Activated T-cell treated with anti-CD3 and anti-CD28 coated beads, Interleukin-2, amount 50 U/mL, for 24 hours (primary cell): Measurements from ENCODE around the gene SUCLG2.
"Not testable (repeated sequence)": the region's sequence is repeated elsewhere in the genome, so short reads cannot be mapped to it uniquely, and the experiment has no call there.

Experiments used
- DNase-seq: peaks from one replicate; pipeline ENCODE4 v3.0.0-alpha.2; 2020
- H3K27ac Mint-ChIP-seq: 2 replicates; pipeline ENCODE4 v1.8.0; 2020; ENCODE audit warnings: mild to moderate bottlenecking, mixed read lengths
- H3K27me3 Mint-ChIP-seq: 2 replicates; pipeline ENCODE4 v1.8.0; 2020; ENCODE audit warnings: mixed read lengths
- H3K36me3 Mint-ChIP-seq: 2 replicates; pipeline ENCODE4 v1.8.0; 2020; ENCODE audit warnings: low read depth, mixed read lengths
- H3K4me1 Mint-ChIP-seq: 2 replicates; pipeline ENCODE4 v1.8.0; 2020; ENCODE audit warnings: low read depth, mixed read lengths
- H3K4me3 Mint-ChIP-seq: 2 replicates; pipeline ENCODE4 v1.8.0; 2020; ENCODE audit warnings: mild to moderate bottlenecking, moderate library complexity, mixed read lengths
- H3K9me3 Mint-ChIP-seq: 2 replicates; pipeline ENCODE4 v1.8.0; 2020; ENCODE audit warnings: mixed read lengths

The SUCLG2 gene

GRCh38 chr3:67540198-67540894 is 114.1 kb downstream of the SUCLG2 start:
- H3K4me1 Mint-ChIP-seq, result peaks cover 24% of the 10 kb centered on the region
- H3K36me3 Mint-ChIP-seq, result peaks cover 65% of the 10 kb centered on the region
- H3K9me3 Mint-ChIP-seq, result peaks cover 17% of the 10 kb centered on the region
- H3K27ac Mint-ChIP-seq, result no peak overlapping the region
- H3K4me3 Mint-ChIP-seq, result no peak overlapping the region
- no peak for DNase-seq
- no peaks in the 10 kb centered on the region for H3K27me3 Mint-ChIP-seq

- Mint-ChIP-seq H3K9me3 (peaks cover 12% of the 10 kb centered on the region), H3K36me3 (peaks cover 49% of the 10 kb centered on the region), H3K4me1 (peaks cover 32% of the 10 kb centered on the region)
- not testable (repeated sequence) for H3K27me3 Mint-ChIP-seq, H3K4me3 Mint-ChIP-seq, DNase-seq, H3K27ac Mint-ChIP-seq
Measured at GRCh38 chr3:67537203-67537602, 117.2 kb downstream of the SUCLG2 start.

GRCh38 chr3:67535006-67535405 is 119.4 kb downstream of the SUCLG2 start:
- no peak overlapping the region for H3K27ac Mint-ChIP-seq
- H3K4me1 Mint-ChIP-seq, result peaks cover 40% of the 10 kb centered on the region
- peaks cover 12% of the 10 kb centered on the region for H3K9me3 Mint-ChIP-seq
- no peak for DNase-seq
- H3K27me3 Mint-ChIP-seq, result no peaks in the 10 kb centered on the region
- no peak overlapping the region for H3K4me3 Mint-ChIP-seq
- peaks cover 39% of the 10 kb centered on the region for H3K36me3 Mint-ChIP-seq

GRCh38 chr3:67534594-67534993 is 119.8 kb downstream of the SUCLG2 start:
- Mint-ChIP-seq H3K4me3 (no peak overlapping the region), H3K36me3 (peaks cover 38% of the 10 kb centered on the region), H3K27ac (no peak overlapping the region), H3K4me1 (peaks cover 42% of the 10 kb centered on the region), H3K9me3 (peaks cover 12% of the 10 kb centered on the region), H3K27me3 (no peaks in the 10 kb centered on the region)
- no peak for DNase-seq

GRCh38 chr3:67531181-67532101 is 123.0 kb downstream of the SUCLG2 start:
- H3K27ac Mint-ChIP-seq, result no peak overlapping the region
- peaks cover 48% of the 10 kb centered on the region for H3K36me3 Mint-ChIP-seq
- no peak for DNase-seq
- peaks cover 40% of the 10 kb centered on the region for H3K4me1 Mint-ChIP-seq
- H3K27me3 Mint-ChIP-seq, result no peaks in the 10 kb centered on the region
- no peaks in the 10 kb centered on the region for H3K9me3 Mint-ChIP-seq
- no peak overlapping the region for H3K4me3 Mint-ChIP-seq

GRCh38 chr3:67529915-67530314 is 124.5 kb downstream of the SUCLG2 start:
- Mint-ChIP-seq H3K9me3 (no peaks in the 10 kb centered on the region), H3K36me3 (peaks cover 61% of the 10 kb centered on the region), H3K27me3 (no peaks in the 10 kb centered on the region), H3K27ac (no peak overlapping the region), H3K4me1 (peaks cover 32% of the 10 kb centered on the region), H3K4me3 (no peak overlapping the region)
- DNase-seq, result no peak

GRCh38 chr3:67529337-67529736 is 125.1 kb downstream of the SUCLG2 start:
- no peak overlapping the region for H3K4me3 Mint-ChIP-seq
- no peak overlapping the region for H3K27ac Mint-ChIP-seq
- peaks cover 64% of the 10 kb centered on the region for H3K36me3 Mint-ChIP-seq
- H3K9me3 Mint-ChIP-seq, result no peaks in the 10 kb centered on the region
- H3K27me3 Mint-ChIP-seq, result no peaks in the 10 kb centered on the region
- DNase-seq, result no peak
- H3K4me1 Mint-ChIP-seq, result peaks cover 31% of the 10 kb centered on the region

GRCh38 chr3:67526246-67526645 is 128.2 kb downstream of the SUCLG2 start:
- peaks cover 80% of the 10 kb centered on the region for H3K36me3 Mint-ChIP-seq
- H3K27ac Mint-ChIP-seq, result no peak overlapping the region
- no peaks in the 10 kb centered on the region for H3K9me3 Mint-ChIP-seq
- H3K4me3 Mint-ChIP-seq, result no peak overlapping the region
- no peaks in the 10 kb centered on the region for H3K27me3 Mint-ChIP-seq
- peaks cover 18% of the 10 kb centered on the region for H3K4me1 Mint-ChIP-seq
- no peak for DNase-seq

GRCh38 chr3:67524046-67524445 is 130.4 kb downstream of the SUCLG2 start:
- H3K36me3 Mint-ChIP-seq, result peaks cover 87% of the 10 kb centered on the region
- H3K4me3 Mint-ChIP-seq, result no peak overlapping the region
- H3K4me1 Mint-ChIP-seq, result peaks cover 10% of the 10 kb centered on the region
- H3K9me3 Mint-ChIP-seq, result no peaks in the 10 kb centered on the region
- DNase-seq, result no peak
- H3K27me3 Mint-ChIP-seq, result no peaks in the 10 kb centered on the region
- no peak overlapping the region for H3K27ac Mint-ChIP-seq

GRCh38 chr3:67522081-67522480 is 132.3 kb downstream of the SUCLG2 start:
- Mint-ChIP-seq H3K27ac (no peak overlapping the region), H3K4me3 (no peak overlapping the region), H3K36me3 (peaks cover 83% of the 10 kb centered on the region), H3K27me3 (no peaks in the 10 kb centered on the region), H3K9me3 (no peaks in the 10 kb centered on the region), H3K4me1 (peaks cover 10% of the 10 kb centered on the region)
- no peak for DNase-seq

- H3K27ac Mint-ChIP-seq, result no peak overlapping the region
- H3K4me3 Mint-ChIP-seq, result no peak overlapping the region
- H3K36me3 Mint-ChIP-seq, result peaks cover 83% of the 10 kb centered on the region
- no peaks in the 10 kb centered on the region for H3K9me3 Mint-ChIP-seq
- H3K4me1 Mint-ChIP-seq, result peaks cover 7% of the 10 kb centered on the region
- H3K27me3 Mint-ChIP-seq, result no peaks in the 10 kb centered on the region
- DNase-seq, result no peak
Measured at GRCh38 chr3:67521053-67521646, 133.3 kb downstream of the SUCLG2 start.

GRCh38 chr3:67518236-67518635 is 136.2 kb downstream of the SUCLG2 start:
- Mint-ChIP-seq H3K4me3 (no peak overlapping the region), H3K27ac (no peak overlapping the region), H3K27me3 (no peaks in the 10 kb centered on the region), H3K9me3 (no peaks in the 10 kb centered on the region), H3K36me3 (peaks cover 80% of the 10 kb centered on the region), H3K4me1 (peaks cover 5% of the 10 kb centered on the region)
- no peak for DNase-seq

- no peak overlapping the region for H3K4me3 Mint-ChIP-seq
Measured at GRCh38 chr3:67517781-67518180, 136.6 kb downstream of the SUCLG2 start.

GRCh38 chr3:67516496-67516895 is 137.9 kb downstream of the SUCLG2 start:
- no peak for DNase-seq
- peaks cover 5% of the 10 kb centered on the region for H3K4me1 Mint-ChIP-seq
- no peaks in the 10 kb centered on the region for H3K27me3 Mint-ChIP-seq
- H3K4me3 Mint-ChIP-seq, result no peak overlapping the region
- H3K36me3 Mint-ChIP-seq, result peaks cover 80% of the 10 kb centered on the region
- no peaks in the 10 kb centered on the region for H3K9me3 Mint-ChIP-seq
- H3K27ac Mint-ChIP-seq, result no peak overlapping the region

More at GRCh38 chr3:67517781-67518180, 136.6 kb downstream of the SUCLG2 start:
- no peak for DNase-seq
- H3K27me3 Mint-ChIP-seq, result no peaks in the 10 kb centered on the region
- peaks cover 5% of the 10 kb centered on the region for H3K4me1 Mint-ChIP-seq
- H3K36me3 Mint-ChIP-seq, result peaks cover 80% of the 10 kb centered on the region
- H3K9me3 Mint-ChIP-seq, result no peaks in the 10 kb centered on the region
- H3K27ac Mint-ChIP-seq, result no peak overlapping the region

- H3K36me3 Mint-ChIP-seq, result peaks cover 79% of the 10 kb centered on the region
- peaks cover 5% of the 10 kb centered on the region for H3K4me1 Mint-ChIP-seq
- no peaks in the 10 kb centered on the region for H3K27me3 Mint-ChIP-seq
- H3K27ac Mint-ChIP-seq, result no peak overlapping the region
- no peaks in the 10 kb centered on the region for H3K9me3 Mint-ChIP-seq
- DNase-seq, result no peak
- H3K4me3 Mint-ChIP-seq, result no peak overlapping the region
Measured at GRCh38 chr3:67515778-67516177, 138.6 kb downstream of the SUCLG2 start.
